GM12865 (cell line): ENCODE measurements around the gene SCNN1A.

Experiments
- DNase-seq: peaks from one replicate; pipeline ENCODE4 v3.0.0; 2010; ENCODE audit warnings: low read depth
- H3K4me3 ChIP-seq: 2 replicates; pipeline ENCODE4 v1.5.1; 2011; ENCODE audit warnings: mild to moderate bottlenecking, low read depth, low read length, control low read depth
- CTCF ChIP-seq: IDR thresholded peaks from 2 replicates; pipeline ENCODE4 v1.5.1; 2011; ENCODE audit warnings: low read length, control low read depth, low read depth, inconsistent platforms; ENCODE audit not compliant: insufficient read depth; ENCODE audit errors: missing control alignments

Gene SCNN1A

GRCh38 chr12:6354495-6355393 is 20.6 kb downstream of the SCNN1A start:
- TF ChIP-seq CTCF: no peak
- no peak for DNase-seq
- H3K4me3 ChIP-seq: no peak overlapping the region

GRCh38 chr12:6352193-6353173 is 22.9 kb downstream of the SCNN1A start:
- TF ChIP-seq CTCF: no peak

GRCh38 chr12:6351622-6352021 is 23.7 kb downstream of the SCNN1A start:
- H3K4me3 ChIP-seq: no peak overlapping the region
- TF ChIP-seq CTCF: no peak
- no peak for DNase-seq

More at GRCh38 chr12:6352193-6353173, 22.9 kb downstream of the SCNN1A start:
- no peak overlapping the region for H3K4me3 ChIP-seq
- DNase-seq: no peak

DNA sequence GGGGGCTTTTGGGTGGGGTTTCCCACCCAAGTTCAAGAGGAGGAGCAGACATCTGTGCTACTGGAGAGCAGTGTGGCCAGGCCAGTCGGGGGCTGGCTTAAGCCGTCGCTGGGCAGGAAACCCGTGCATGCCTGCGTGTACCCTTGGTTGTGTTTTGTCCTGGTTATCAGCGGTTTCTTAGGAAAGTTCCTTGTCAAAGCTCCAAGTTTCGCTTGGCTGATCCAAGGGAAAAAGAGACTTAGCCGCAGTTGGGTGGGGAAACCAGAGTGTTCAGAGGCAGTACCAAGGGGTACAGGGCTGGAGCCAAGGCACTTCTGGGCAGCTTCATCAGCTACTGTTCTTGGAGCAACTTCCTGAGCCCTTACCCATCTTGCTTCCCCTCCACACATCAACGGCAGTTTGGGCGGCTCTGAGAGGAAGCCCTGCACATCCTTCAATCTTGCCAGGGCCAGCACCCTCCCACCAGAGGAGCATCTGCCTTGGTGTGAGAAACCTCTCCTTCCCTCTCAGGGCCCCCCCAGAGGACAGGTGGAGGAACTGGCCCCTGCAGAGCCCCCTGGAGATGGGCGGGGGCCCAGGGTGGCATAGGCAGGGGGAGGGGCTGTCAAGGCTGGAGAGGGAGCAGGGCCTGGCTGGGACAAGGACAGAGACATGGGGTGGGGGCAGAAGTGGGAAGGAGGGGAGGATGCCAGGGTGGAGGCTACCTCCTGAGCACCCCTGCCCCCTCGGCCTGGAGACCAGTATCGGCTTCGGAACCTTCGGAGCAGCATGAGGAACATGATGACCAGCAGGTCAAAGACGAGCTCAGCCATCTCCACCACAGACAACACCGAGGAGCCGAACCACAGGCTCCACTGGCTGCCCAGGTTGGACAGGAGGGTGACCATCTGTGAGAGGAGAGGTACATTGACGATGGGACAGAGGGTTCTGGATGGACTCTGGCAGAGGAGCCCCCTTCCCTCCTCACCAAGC is 27.7 kb downstream of the SCNN1A start:
- no peak for TF ChIP-seq CTCF

DNA sequence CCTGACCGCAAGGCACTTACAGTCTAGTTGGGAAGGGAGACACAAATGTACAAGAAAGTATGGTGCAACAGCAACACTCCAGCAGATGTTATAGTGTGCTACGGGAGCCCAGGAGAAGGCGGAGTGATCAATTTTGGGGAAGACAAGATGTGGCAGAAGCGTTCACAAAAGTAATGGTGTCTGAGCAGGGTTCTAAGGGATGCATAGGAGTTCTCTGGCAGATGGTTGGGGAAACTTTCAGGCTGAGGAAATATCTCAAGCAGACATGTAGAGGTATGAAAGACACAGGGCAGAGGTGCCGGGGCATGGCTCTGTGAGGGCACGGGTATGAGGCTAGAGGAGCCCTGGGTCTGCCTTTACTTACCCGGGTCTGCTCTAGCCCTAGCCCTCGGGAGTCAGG is 28.4 kb downstream of the SCNN1A start:
- H3K4me3 ChIP-seq: no peak overlapping the region
- no peak for TF ChIP-seq CTCF
- DNase-seq: no peak

More for the DNA sequence above, 27.7 kb downstream of the SCNN1A start:
- no peak overlapping the region for H3K4me3 ChIP-seq
- DNase-seq: no peak
